ENCODE measurements around the gene RAD51B.
"Not testable (repeated sequence)": the region's sequence is repeated elsewhere in the genome, so short reads cannot be mapped to it uniquely, and the experiment has no call there.

RAD51B gene

GRCh38 chr14:68286667-68287066, 467.1 kb downstream of the RAD51B start:
- DNase-seq, result no peak

GRCh38 chr14:68289452-68289851, 469.9 kb downstream of the RAD51B start:
- not testable (repeated sequence) for H3K9me3 ChIP-seq, DNase-seq
- peaks cover 15% of the 10 kb centered on the region; the same call in 1 of the 2 replicates for H3K4me1 ChIP-seq

More at GRCh38 chr14:68286667-68287066, 467.1 kb downstream of the RAD51B start:
- no peak for TF ChIP-seq CTCF (IDR thresholded peaks at IDR 0.05; ENCODE audit: low read depth, low read length)
- Histone ChIP-seq H3K36me3 (no peaks in the 10 kb centered on the region), H3K4me1 (peaks cover under 1% of the 10 kb centered on the region; the same call in 1 of the 2 replicates), H3K9me3 (no peaks in the 10 kb centered on the region), H3K27me3 (no peaks in the 10 kb centered on the region), H3K4me3 (ENCODE audit: low read depth, low read length) (no peak overlapping the region)

GRCh38 chr14:68291820-68292219, 472.2 kb downstream of the RAD51B start:
- H3K36me3 ChIP-seq, result no peaks in the 10 kb centered on the region
- peak; percentile 31 for DNase-seq
- H3K27me3 ChIP-seq, result no peaks in the 10 kb centered on the region
- no peaks in the 10 kb centered on the region for H3K9me3 ChIP-seq
- no peak for TF ChIP-seq CTCF (IDR thresholded peaks at IDR 0.05; ENCODE audit: low read depth, low read length)
- no peak overlapping the region for H3K4me3 ChIP-seq (ENCODE audit: low read depth, low read length)
- peaks cover 15% of the 10 kb centered on the region; the same call in 1 of the 2 replicates for H3K4me1 ChIP-seq

More at GRCh38 chr14:68289452-68289851, 469.9 kb downstream of the RAD51B start:
- not testable (repeated sequence) for H3K36me3 ChIP-seq; H3K27me3 ChIP-seq; H3K4me3 ChIP-seq (ENCODE audit: low read depth, low read length)

GRCh38 chr14:68292441-68293215, 473.0 kb downstream of the RAD51B start:
- Histone ChIP-seq H3K9me3 (no peaks in the 10 kb centered on the region), H3K4me3 (ENCODE audit: low read depth, low read length) (no peak overlapping the region), H3K4me1 (peaks cover 15% of the 10 kb centered on the region; the same call in 1 of the 2 replicates), H3K36me3 (no peaks in the 10 kb centered on the region), H3K27me3 (no peaks in the 10 kb centered on the region)
- TF ChIP-seq CTCF (IDR thresholded peaks at IDR 0.05; ENCODE audit: low read depth, low read length), result no peak
- no peak for DNase-seq

GRCh38 chr14:68293404-68293803, 473.8 kb downstream of the RAD51B start:
- peaks cover 15% of the 10 kb centered on the region; the same call in 1 of the 2 replicates for H3K4me1 ChIP-seq
- TF ChIP-seq CTCF (IDR thresholded peaks at IDR 0.05; ENCODE audit: low read depth, low read length), result no peak
- H3K36me3 ChIP-seq, result no peaks in the 10 kb centered on the region
- no peak for DNase-seq
- no peaks in the 10 kb centered on the region for H3K9me3 ChIP-seq
- no peak overlapping the region for H3K4me3 ChIP-seq (ENCODE audit: low read depth, low read length)
- H3K27me3 ChIP-seq, result no peaks in the 10 kb centered on the region

GRCh38 chr14:68295316-68295816, 475.8 kb downstream of the RAD51B start:
- peak; percentile 30 for DNase-seq
- no peaks in the 10 kb centered on the region for H3K27me3 ChIP-seq
- no peak overlapping the region for H3K4me3 ChIP-seq (ENCODE audit: low read depth, low read length)
- TF ChIP-seq CTCF (IDR thresholded peaks at IDR 0.05; ENCODE audit: low read depth, low read length), result no peak
- no peaks in the 10 kb centered on the region for H3K36me3 ChIP-seq
- H3K4me1 ChIP-seq, result peaks cover 15% of the 10 kb centered on the region; the same call in 1 of the 2 replicates
- H3K9me3 ChIP-seq, result no peaks in the 10 kb centered on the region

Measured in BE2C (cell line).